HG03097 (cell line): ENCODE results near the gene OR2W3.
A peak's percentile ranks its signal among the peaks of the same experiment; 100 is the strongest.

Source experiments
- ATAC-seq: cut with Tn5 transposase; IDR thresholded peaks from one replicate; pipeline ENCODE4 v1.9.1; 2021; ENCODE audit not compliant: unreplicated experiment, low FRiP score

Gene OR2W3

DNA sequence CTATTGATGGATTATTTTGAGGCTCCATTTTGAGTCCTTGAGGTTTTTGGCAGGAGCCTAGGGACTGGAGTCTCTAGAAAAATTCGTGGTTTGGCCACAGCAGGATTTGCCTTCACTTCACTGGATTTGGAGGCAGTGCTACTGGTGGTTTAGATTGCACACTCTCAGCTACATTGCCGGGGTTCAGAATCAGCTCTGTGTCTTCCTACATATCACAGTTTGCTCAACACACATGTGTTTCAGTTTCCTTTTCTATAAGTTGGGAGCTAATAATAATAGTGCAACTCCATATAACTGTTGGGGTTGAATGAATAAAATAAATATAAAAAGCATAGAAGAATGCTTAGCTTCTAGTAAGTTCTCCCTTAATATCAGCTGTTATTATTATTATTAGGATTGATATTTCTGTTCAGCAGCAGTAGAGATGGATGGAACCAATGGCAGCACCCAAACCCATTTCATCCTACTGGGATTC is at the start of gene OR2W3:
Gene OR2W3, plus strand, starts transcription at position 425 of the 475 bp plus-strand sequence. Its CDS starts 0 bp downstream, at position 425.
- ATAC-seq, result no peak

GRCh38 chr1:247845693-247846017 is 49.7 kb upstream of the OR2W3 start:
- no peak for ATAC-seq

DNA sequence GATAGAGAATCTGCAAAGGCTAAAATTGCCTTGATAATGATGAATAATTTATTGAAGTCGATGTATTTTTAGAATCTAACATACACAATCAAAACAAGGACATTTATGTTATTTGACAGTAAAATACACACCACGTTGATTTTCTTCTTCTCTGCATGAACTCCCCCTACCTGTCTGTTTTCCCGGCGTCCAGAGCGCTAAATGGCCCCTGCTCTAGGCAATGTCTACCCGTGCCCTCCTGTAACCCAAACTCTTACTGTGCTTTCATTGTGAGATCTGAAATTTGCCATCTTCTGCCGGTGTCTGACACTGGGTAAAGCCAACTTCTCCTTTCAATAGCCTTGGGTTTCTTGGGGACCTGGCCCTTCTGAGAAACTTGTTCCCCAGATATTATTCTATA is 47.0 kb upstream of the OR2W3 start:
- no peak for ATAC-seq

DNA sequence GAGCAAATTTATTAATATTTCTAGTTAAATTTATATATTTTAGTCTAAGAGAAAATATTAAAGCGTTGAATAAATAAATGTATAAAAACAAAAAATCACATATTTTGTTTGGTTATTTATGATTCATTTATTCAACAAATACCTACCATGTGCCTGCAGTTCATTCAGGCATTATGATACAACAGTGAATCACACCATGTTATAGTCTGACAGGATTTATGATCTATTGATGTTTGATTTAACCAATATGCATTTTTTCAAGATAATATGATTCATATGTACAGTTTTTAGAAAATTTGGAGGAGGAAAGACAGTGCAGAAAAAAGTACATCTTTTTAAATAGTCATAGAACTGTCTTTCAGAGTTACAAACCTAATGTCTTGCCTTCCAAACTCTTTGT is 45.8 kb upstream of the OR2W3 start:
- no peak for ATAC-seq

DNA sequence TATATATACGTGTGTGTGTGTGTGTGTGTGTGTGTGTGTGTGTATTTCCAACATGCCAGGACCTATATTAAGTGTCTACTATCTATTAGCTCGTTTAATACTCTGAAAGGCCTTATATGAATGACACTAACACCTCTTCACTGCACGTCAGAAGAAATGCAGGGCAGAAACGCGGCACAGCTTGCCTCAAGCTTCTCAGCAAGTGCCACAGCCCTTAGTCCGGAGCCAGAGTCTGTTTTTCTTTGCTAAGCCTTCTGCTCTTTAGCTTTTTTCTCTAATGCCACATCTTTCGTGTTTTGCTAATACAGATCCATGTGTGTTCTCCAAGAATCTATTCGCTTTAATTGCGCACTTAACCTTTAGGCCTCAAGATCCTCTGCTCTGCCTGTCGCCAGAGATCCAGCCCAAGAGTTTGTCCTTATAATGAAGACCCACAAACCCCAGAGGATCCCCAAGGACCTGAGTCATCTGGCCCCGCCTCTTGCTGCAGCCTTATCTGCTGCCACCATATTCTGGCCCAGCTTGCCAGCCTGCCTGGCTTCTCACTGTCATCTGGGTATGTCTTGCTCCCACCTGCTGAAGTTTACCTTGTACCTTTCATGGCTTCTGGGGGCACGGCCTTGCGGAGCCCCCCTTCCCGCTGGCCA is 40.4 kb upstream of the OR2W3 start:
- ATAC-seq, result no peak

DNA sequence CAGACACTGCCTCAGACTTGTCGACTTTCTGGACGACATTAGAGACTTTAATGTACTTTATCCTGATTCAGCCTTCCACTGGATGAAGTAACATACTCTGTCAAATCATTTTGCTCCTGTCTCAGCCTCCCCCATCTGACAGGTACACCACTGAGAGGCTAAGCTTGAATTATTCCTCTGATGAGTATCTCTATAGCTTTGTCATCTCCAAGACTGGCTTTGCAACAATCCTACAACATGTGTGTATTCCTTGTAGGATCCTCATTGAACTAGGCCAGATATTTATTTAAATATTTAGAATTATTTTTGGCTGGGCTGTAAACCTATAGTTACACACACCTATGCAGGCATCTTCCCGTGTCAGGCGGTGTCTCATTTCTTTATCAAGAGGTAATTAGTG is 39.5 kb upstream of the OR2W3 start:
- no peak for ATAC-seq

DNA sequence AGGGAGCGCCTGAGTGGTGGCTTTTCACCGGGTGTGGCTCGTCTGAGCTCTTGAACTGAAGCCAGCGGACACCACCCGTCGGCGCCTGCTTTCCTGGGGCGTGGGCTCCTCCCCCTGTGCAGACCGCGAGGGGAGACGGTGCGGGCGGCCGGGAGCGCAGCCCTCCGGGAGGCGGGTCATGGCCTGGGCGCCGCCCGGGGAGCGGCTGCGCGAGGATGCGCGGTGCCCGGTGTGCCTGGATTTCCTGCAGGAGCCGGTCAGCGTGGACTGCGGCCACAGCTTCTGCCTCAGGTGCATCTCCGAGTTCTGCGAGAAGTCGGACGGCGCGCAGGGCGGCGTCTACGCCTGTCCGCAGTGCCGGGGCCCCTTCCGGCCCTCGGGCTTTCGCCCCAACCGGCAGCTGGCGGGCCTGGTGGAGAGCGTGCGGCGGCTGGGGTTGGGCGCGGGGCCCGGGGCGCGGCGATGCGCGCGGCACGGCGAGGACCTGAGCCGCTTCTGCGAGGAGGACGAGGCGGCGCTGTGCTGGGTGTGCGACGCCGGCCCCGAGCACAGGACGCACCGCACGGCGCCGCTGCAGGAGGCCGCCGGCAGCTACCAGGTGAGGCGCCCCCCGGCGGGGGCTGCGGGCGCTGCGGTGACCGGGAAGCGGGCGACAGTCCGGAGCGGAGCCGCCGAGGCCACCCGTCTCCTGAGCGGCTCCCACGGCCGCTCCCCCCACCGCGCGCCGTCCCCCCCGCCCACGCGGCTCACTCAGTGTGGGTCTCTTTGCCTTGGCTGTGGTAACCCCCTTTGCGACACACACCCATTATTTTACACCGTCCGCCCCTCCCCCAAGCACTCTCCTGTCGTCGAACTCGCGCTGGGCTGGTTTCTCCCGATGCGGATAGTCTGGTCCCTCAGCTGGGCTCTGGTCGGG is 38.1 kb upstream of the OR2W3 start, which contains the start of gene TRIM58:
Gene TRIM58, plus strand, starts transcription at position 119 of the 916 bp plus-strand sequence. Its CDS starts 60 bp downstream, at position 179.
- ATAC-seq, result peak; percentile 59

DNA sequence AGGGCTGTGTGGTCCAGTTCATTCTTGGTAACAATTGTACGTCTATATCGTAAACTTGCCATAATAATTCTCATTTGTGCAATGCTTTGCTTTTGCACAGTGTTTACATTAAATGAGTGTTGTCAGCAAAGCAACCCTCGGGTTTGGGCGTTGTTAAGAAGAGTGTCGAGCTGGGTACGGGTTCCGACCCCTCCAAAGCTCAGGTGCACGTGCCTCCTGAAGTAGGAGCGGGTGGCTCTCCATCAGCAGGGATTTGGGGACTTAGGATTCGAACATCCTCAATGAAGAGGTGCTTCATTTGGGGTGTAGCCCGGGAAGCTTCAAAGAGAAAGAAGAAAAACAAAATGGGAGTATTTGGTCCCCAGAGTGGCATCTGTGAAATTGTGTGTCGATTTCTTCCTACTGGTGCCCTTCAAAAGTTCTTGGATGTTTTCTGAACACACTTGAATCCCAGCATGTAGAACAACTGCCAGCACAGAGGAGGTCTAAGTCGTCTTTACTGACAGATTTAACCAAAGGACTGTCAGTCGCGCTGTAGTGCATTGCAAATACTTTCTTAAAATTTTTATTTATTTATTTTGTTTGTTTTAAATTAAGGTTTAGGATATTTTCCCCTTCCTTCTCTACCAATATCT is 37.3 kb upstream of the OR2W3 start:
- ATAC-seq, result no peak

- ATAC-seq, result no peak
These were observed 32.6 kb upstream of the OR2W3 start for GRCh38 chr1:247862756-247863155.

- no peak for ATAC-seq
These were observed 30.7 kb upstream of the OR2W3 start for GRCh38 chr1:247864644-247865043.

- no peak for ATAC-seq
These were observed 30.0 kb upstream of the OR2W3 start for GRCh38 chr1:247865416-247865815.

DNA sequence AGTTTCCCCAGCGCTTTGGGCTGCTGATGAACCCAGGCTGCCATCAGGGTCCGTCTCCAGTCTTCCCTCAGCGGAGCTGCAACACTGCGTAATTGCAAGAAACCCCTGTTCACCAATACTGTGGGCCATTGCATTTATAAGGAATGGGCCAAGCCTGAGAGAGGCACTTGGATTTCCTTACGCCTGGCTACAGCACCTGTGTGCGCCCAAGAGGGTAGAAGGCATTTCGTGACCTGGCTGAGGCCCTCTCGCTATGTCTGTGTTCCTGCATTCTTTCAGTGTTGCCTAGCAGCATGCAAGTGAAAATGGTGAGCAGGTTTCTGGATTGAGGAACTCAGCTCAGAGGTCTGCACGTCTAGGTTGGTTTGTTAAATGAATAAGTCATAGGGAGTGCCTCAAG is 12.0 kb upstream of the OR2W3 start:
- no peak for ATAC-seq

- no peak for ATAC-seq
These were observed 10.5 kb upstream of the OR2W3 start for GRCh38 chr1:247884797-247885413.

DNA sequence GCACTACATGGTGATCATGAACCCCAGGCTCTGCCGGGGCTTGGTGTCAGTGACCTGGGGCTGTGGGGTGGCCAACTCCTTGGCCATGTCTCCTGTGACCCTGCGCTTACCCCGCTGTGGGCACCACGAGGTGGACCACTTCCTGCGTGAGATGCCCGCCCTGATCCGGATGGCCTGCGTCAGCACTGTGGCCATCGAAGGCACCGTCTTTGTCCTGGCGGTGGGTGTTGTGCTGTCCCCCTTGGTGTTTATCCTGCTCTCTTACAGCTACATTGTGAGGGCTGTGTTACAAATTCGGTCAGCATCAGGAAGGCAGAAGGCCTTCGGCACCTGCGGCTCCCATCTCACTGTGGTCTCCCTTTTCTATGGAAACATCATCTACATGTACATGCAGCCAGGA is 589 bp downstream of the OR2W3 start:
- ATAC-seq, result no peak

GRCh38 chr1:247904122-247904521 is 8.7 kb downstream of the OR2W3 start:
- ATAC-seq, result no peak

DNA sequence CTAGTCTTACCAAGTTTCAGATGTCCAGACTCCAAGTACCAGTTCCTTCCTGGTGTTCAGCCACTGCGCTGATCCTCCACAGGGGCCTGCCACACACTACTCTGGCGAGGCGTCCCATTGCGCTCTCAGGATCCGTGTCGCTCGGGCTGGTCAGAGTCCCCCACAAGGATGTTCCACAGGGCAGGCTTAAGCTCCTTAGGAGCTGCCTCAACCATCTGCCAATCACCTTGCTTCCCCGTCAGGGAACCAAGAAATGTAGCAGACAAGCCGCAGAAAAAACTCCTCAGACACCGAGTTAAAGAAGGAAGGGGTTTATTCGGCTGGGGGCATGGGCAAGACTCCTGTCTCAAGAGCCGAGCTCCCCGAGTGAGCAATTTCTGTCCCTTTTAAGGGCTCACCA is 9.8 kb downstream of the OR2W3 start:
- no peak for ATAC-seq

GRCh38 chr1:247905910-247906503 is 10.6 kb downstream of the OR2W3 start:
- no peak for ATAC-seq

GRCh38 chr1:247906504-247907047 is 11.2 kb downstream of the OR2W3 start:
- ATAC-seq, result no peak

GRCh38 chr1:247908766-247909165 is 13.4 kb downstream of the OR2W3 start:
- ATAC-seq, result no peak

GRCh38 chr1:247913786-247914185 is 18.4 kb downstream of the OR2W3 start:
- ATAC-seq, result no peak
